Keratinocyte (primary cell): ENCODE measurements around the gene WDR87. TPM values are rescaled to one million over a fixed set of nuclear protein-coding genes. Genes with fewer than 3 reads are reported as not detected.

ENCODE experiments used
- DNase-seq: peaks from one replicate; pipeline ENCODE4 v3.0.0-alpha.2; 2011; ENCODE audit warnings: low read depth, missing footprints, low spot score
- FAIRE-seq: peaks from 2 replicates; lab custom pipeline; 2011; peaks lifted over from hg19 to GRCh38; lab: Jason Lieb, UNC
- H2AFZ ChIP-seq: 2 replicates; pipeline ENCODE4 v1.6.0; 2012; ENCODE audit warnings: low read length, control low read depth, inconsistent platforms; ENCODE audit not compliant: control insufficient read depth
- H3K27ac ChIP-seq: 2 replicates; pipeline ENCODE4 v1.5.1; 2011; ENCODE audit warnings: low read length; ENCODE audit not compliant: control insufficient read depth, insufficient read depth
- H3K27me3 ChIP-seq: 3 replicates; pipeline ENCODE4 v1.6.0; 2011; ENCODE audit warnings: low read length; ENCODE audit not compliant: control insufficient read depth, insufficient read depth; ENCODE audit errors: extremely low read depth
- H3K36me3 ChIP-seq, 2 experiments: 2 replicates in 1 of 2; 3 replicates in 1 of 2; pipeline ENCODE4 v1.5.1; 2011; ENCODE audit warnings: low read length in 2 of 2, mild to moderate bottlenecking in 1 of 2; ENCODE audit not compliant: control insufficient read depth in 2 of 2, insufficient read depth in 2 of 2; ENCODE audit errors: extremely low read depth in 1 of 2
- H3K4me1 ChIP-seq: 3 replicates; pipeline ENCODE4 v1.5.1; 2011; ENCODE audit warnings: low read length; ENCODE audit not compliant: control insufficient read depth, insufficient read depth; ENCODE audit errors: extremely low read depth
- H3K4me2 ChIP-seq: 3 replicates; pipeline ENCODE4 v1.6.0; 2011; ENCODE audit warnings: low read depth, low read length; ENCODE audit not compliant: control insufficient read depth, insufficient read depth; ENCODE audit errors: extremely low read depth
- H3K4me3 ChIP-seq, 3 experiments: fragments of 200-600 bp in 1 of 3; sonication (generic) in 1 of 3; 2 replicates in 2 of 3; 3 replicates in 1 of 3; pipeline ENCODE4 v1.5.1; 2011 to 2016; ENCODE audit warnings: low read length in 3 of 3, mild to moderate bottlenecking in 3 of 3, control low read depth in 2 of 3, inconsistent platforms in 1 of 3, low read depth in 1 of 3, mixed read lengths in 1 of 3, mixed run types in 1 of 3, moderate library complexity in 1 of 3; ENCODE audit not compliant: control insufficient read depth in 2 of 3, insufficient read depth in 2 of 3; ENCODE audit errors: extremely low read depth in 1 of 3
- H3K79me2 ChIP-seq: 2 replicates; pipeline ENCODE4 v1.6.0; 2012; ENCODE audit warnings: low read length; ENCODE audit not compliant: control insufficient read depth, insufficient read depth
- H3K9ac ChIP-seq: 3 replicates; pipeline ENCODE4 v1.6.0; 2011; ENCODE audit warnings: low read length; ENCODE audit not compliant: control insufficient read depth, insufficient read depth; ENCODE audit errors: extremely low read depth
- H3K9me1 ChIP-seq: 3 replicates; pipeline ENCODE4 v1.6.0; 2011; ENCODE audit warnings: low read length; ENCODE audit not compliant: control insufficient read depth, insufficient read depth; ENCODE audit errors: extremely low read depth
- H3K9me3 ChIP-seq: 2 replicates; pipeline ENCODE4 v1.5.1; 2012; ENCODE audit warnings: low read depth, low read length; ENCODE audit not compliant: control insufficient read depth
- H4K20me1 ChIP-seq: 3 replicates; pipeline ENCODE4 v1.6.0; 2011; ENCODE audit warnings: low read length; ENCODE audit not compliant: control insufficient read depth, insufficient read depth; ENCODE audit errors: extremely low read depth
- EZH2 ChIP-seq: IDR thresholded peaks from one replicate; pipeline ENCODE4 v1.6.1; 2012; ENCODE audit warnings: inconsistent platforms, mild to moderate bottlenecking, low read length, moderate library complexity
- dilution Hi-C: fragments of 300-500 bp; cut with MboI; formaldehyde crosslinking; loops from one replicate; pipeline ENCODE4 v1.7.0; 2020; ENCODE audit warnings: low sequenced_read_pairs; ENCODE audit not compliant: extremely low pct_ligation_motif_present
- polyA plus RNA-seq, 5 experiments: library from polyadenylated mRNA; depleted of rRNA in 3 of 5; stranded (reverse) in 3 of 5; stranded (forward) in 1 of 5; unstranded in 1 of 5; fragments of >200 nt; gene quantifications; 1 replicate in 1 of 5; 2 replicates in 3 of 5; 3 replicates in 1 of 5; pipeline versions ENCODE4 v1.2.1 to v1.2.3, GENCODE V29; 2011 to 2012; ENCODE audit warnings: missing spikeins in 2 of 5, low read depth in 1 of 5, low replicate concordance in 1 of 5
- TF ChIP-seq, protein P1 (sequence below), 3 experiments: IDR thresholded peaks in 1 of 3; conservative IDR thresholded peaks in 1 of 3; optimal IDR thresholded peaks in 1 of 3; 2 replicates in 2 of 3; 3 replicates in 1 of 3; pipeline versions ENCODE3 to v1.5.1; 2011; ENCODE audit warnings: low read length in 3 of 3, mild to moderate bottlenecking in 3 of 3, moderate library complexity in 2 of 3, control low read depth in 1 of 3, inconsistent platforms in 1 of 3; ENCODE audit not compliant: insufficient read depth in 2 of 3; ENCODE audit errors: extremely low read depth in 1 of 3

WDR87 gene
- polyA plus RNA-seq, 1 donor (not counting 4 experiments of a cell fraction or from before 2014, with no cell fraction given): not detected

DNA sequence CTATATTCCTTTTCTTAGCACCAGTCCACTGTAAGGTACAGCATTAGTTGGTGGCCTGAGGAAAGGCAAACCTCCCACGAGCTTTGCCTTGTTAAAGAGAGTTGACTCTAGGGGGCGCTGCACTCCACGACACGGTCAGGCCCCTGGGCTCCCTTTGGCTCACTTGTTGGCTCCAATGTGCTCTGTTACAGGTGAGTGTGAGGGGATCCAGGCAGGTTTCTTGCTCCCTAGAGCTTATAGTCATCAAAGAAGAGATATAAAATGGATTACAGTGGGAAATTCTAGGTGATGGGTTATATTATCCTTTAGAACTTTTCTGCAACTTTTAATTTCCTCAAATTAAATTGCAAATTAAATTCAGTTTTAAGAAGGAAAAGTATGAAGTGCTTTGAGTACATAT lies 3.7 kb downstream of the WDR87 start:
- no peaks in the 10 kb centered on the region for H3K36me3 ChIP-seq
- no peaks in the 10 kb centered on the region for H3K27me3 ChIP-seq
- dilution Hi-C loops: no loop called here
- H3K4me1 ChIP-seq: peaks cover 4% of the 10 kb centered on the region
- no peaks in the 10 kb centered on the region for H3K9me1 ChIP-seq
- TF ChIP-seq, protein P1, sequence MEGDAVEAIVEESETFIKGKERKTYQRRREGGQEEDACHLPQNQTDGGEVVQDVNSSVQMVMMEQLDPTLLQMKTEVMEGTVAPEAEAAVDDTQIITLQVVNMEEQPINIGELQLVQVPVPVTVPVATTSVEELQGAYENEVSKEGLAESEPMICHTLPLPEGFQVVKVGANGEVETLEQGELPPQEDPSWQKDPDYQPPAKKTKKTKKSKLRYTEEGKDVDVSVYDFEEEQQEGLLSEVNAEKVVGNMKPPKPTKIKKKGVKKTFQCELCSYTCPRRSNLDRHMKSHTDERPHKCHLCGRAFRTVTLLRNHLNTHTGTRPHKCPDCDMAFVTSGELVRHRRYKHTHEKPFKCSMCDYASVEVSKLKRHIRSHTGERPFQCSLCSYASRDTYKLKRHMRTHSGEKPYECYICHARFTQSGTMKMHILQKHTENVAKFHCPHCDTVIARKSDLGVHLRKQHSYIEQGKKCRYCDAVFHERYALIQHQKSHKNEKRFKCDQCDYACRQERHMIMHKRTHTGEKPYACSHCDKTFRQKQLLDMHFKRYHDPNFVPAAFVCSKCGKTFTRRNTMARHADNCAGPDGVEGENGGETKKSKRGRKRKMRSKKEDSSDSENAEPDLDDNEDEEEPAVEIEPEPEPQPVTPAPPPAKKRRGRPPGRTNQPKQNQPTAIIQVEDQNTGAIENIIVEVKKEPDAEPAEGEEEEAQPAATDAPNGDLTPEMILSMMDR (optimal IDR thresholded peaks at IDR 0.05 in 1 of 3, IDR thresholded peaks at IDR 0.05 in 1 of 3, conservative IDR thresholded peaks at IDR 0.05 in 1 of 3; ENCODE audit: extremely low read depth in 1 of 3, insufficient read depth in 2 of 3, low read length in 3 of 3): peak; percentile 80 to 91 (median 80)
- TF ChIP-seq EZH2: no peak
- H3K27ac ChIP-seq: no peak overlapping the region
- no peak overlapping the region for H3K9ac ChIP-seq
- no peak overlapping the region for H3K4me2 ChIP-seq
- H4K20me1 ChIP-seq: no peaks in the 10 kb centered on the region
- peak; percentile 76 for FAIRE-seq
- H3K9me3 ChIP-seq: no peaks in the 10 kb centered on the region
- DNase-seq: peak; percentile 36
- H3K79me2 ChIP-seq: peaks cover 6% of the 10 kb centered on the region
- no peak overlapping the region for H3K4me3 ChIP-seq
- no peak overlapping the region for H2AFZ ChIP-seq

DNA sequence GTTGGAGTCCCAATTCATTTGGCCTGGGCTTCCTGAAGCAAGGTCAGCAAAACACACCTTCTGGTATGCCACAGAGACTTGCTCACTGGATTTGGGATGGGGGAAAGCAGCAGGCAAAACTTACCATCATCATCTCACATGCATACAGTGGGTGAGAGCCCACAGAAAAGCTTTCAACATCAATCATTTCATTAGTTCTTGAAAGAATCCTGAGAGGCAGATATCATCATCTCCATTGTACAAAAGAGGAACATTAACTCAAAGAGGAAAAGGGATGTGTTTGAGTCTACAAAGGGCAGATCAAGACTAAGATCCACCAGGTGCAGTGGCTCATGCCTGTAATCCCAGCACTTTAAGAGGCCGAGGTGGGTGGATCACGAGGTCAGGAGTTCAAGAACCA lies 6.4 kb downstream of the WDR87 start:
- dilution Hi-C loops: no loop called here
- no peak for TF ChIP-seq EZH2
- TF ChIP-seq, protein P1 (optimal IDR thresholded peaks at IDR 0.05 in 1 of 3, IDR thresholded peaks at IDR 0.05 in 1 of 3, conservative IDR thresholded peaks at IDR 0.05 in 1 of 3; ENCODE audit: extremely low read depth in 1 of 3, insufficient read depth in 2 of 3, low read length in 3 of 3): no peak

More for the DNA sequence above, 6.4 kb downstream of the WDR87 start:
- H3K4me3 ChIP-seq: no peak overlapping the region
- no peak overlapping the region for H3K4me2 ChIP-seq
- no peaks in the 10 kb centered on the region for H3K9me3 ChIP-seq
- no peak for FAIRE-seq
- H3K27me3 ChIP-seq: no peaks in the 10 kb centered on the region
- no peaks in the 10 kb centered on the region for H4K20me1 ChIP-seq
- no peak overlapping the region for H2AFZ ChIP-seq
- H3K4me1 ChIP-seq: no peaks in the 10 kb centered on the region
- H3K27ac ChIP-seq: no peak overlapping the region
- no peaks in the 10 kb centered on the region for H3K9me1 ChIP-seq
- DNase-seq: no peak
- H3K79me2 ChIP-seq: no peaks in the 10 kb centered on the region
- no peaks in the 10 kb centered on the region for H3K36me3 ChIP-seq
- H3K9ac ChIP-seq: no peak overlapping the region
